Measurements from ENCODE around the gene MPP4.

- TF ChIP-seq, protein P1, sequence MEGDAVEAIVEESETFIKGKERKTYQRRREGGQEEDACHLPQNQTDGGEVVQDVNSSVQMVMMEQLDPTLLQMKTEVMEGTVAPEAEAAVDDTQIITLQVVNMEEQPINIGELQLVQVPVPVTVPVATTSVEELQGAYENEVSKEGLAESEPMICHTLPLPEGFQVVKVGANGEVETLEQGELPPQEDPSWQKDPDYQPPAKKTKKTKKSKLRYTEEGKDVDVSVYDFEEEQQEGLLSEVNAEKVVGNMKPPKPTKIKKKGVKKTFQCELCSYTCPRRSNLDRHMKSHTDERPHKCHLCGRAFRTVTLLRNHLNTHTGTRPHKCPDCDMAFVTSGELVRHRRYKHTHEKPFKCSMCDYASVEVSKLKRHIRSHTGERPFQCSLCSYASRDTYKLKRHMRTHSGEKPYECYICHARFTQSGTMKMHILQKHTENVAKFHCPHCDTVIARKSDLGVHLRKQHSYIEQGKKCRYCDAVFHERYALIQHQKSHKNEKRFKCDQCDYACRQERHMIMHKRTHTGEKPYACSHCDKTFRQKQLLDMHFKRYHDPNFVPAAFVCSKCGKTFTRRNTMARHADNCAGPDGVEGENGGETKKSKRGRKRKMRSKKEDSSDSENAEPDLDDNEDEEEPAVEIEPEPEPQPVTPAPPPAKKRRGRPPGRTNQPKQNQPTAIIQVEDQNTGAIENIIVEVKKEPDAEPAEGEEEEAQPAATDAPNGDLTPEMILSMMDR (IDR thresholded peaks at IDR 0.05): no peak
- TF ChIP-seq ZNF121 (CRISPR knock-in tag; IDR thresholded peaks at IDR 0.05): no peak
- no peak for TF ChIP-seq JUN (CRISPR knock-in tag; IDR thresholded peaks at IDR 0.05)
Observed at GRCh38 chr2:201618744-201619662, 79.4 kb downstream of the MPP4 start.

Measured in WTC11 (cell line).